ACC112 (cell line): ENCODE results near the gene GRK5.

Experiments used
- H2AFZ ChIP-seq: fragments of 200-600 bp; sonication (generic); one replicate; pipeline ENCODE4 v1.6.0; 2017; ENCODE audit warnings: antibody characterized with exemption, low read length; ENCODE audit not compliant: unreplicated experiment
- H3K27ac ChIP-seq: fragments of 200-600 bp; sonication (generic); 2 replicates; pipeline ENCODE4 v1.5.1; 2014; ENCODE audit warnings: low read depth, mild to moderate bottlenecking, antibody characterized with exemption, low read length, moderate library complexity
- H3K27me3 ChIP-seq: fragments of 200-600 bp; sonication (generic); 2 replicates; pipeline ENCODE4 v1.6.1; 2014; ENCODE audit warnings: mild to moderate bottlenecking, antibody characterized with exemption, low read length, moderate library complexity, mixed read lengths; ENCODE audit not compliant: insufficient read depth
- H3K36me3 ChIP-seq: fragments of 200-600 bp; sonication (generic); 2 replicates; pipeline ENCODE4 v1.6.1; 2016; ENCODE audit warnings: mild to moderate bottlenecking, antibody characterized with exemption, low read length, moderate library complexity, mixed read lengths; ENCODE audit not compliant: insufficient read depth
- H3K4me1 ChIP-seq: fragments of 200-600 bp; sonication (generic); one replicate; pipeline ENCODE4 v1.6.1; 2016; ENCODE audit warnings: low read length, mixed read lengths; ENCODE audit not compliant: insufficient read depth, unreplicated experiment, control insufficient read depth
- H3K4me3 ChIP-seq: fragments of 200-600 bp; sonication (generic); 2 replicates; pipeline ENCODE4 v1.5.1; 2014; ENCODE audit warnings: mild to moderate bottlenecking, low read depth, low read length
- H3K79me2 ChIP-seq: fragments of 200-600 bp; sonication (generic); one replicate; pipeline ENCODE4 v1.6.0; 2016; ENCODE audit warnings: low read length; ENCODE audit not compliant: control insufficient read depth, unreplicated experiment, insufficient read depth

GRK5 gene

GRCh38 chr10:119342335-119342734, 135.0 kb downstream of the GRK5 start:
- H3K4me3 ChIP-seq: no peak overlapping the region
- H2AFZ ChIP-seq: no peak overlapping the region
- no peaks in the 10 kb centered on the region for H3K27me3 ChIP-seq
- no peaks in the 10 kb centered on the region for H3K79me2 ChIP-seq
- H3K36me3 ChIP-seq: no peaks in the 10 kb centered on the region
- H3K4me1 ChIP-seq: peaks cover 17% of the 10 kb centered on the region
- H3K27ac ChIP-seq: no peak overlapping the region

GRCh38 chr10:119343011-119343601, 135.7 kb downstream of the GRK5 start:
- H2AFZ ChIP-seq: no peak overlapping the region
- H3K4me1 ChIP-seq: peaks cover 12% of the 10 kb centered on the region

GRCh38 chr10:119344381-119344780, 137.0 kb downstream of the GRK5 start:
- peaks cover 7% of the 10 kb centered on the region for H3K4me1 ChIP-seq
- no peaks in the 10 kb centered on the region for H3K27me3 ChIP-seq
- H2AFZ ChIP-seq: no peak overlapping the region
- no peaks in the 10 kb centered on the region for H3K36me3 ChIP-seq
- H3K4me3 ChIP-seq: no peak overlapping the region
- no peaks in the 10 kb centered on the region for H3K79me2 ChIP-seq
- H3K27ac ChIP-seq: no peak overlapping the region

More at GRCh38 chr10:119343011-119343601, 135.7 kb downstream of the GRK5 start:
- Histone ChIP-seq H3K4me3 (no peak overlapping the region), H3K79me2 (no peaks in the 10 kb centered on the region), H3K27me3 (no peaks in the 10 kb centered on the region), H3K27ac (no peak overlapping the region), H3K36me3 (no peaks in the 10 kb centered on the region)

- H3K4me3 ChIP-seq: no peak overlapping the region
- no peaks in the 10 kb centered on the region for H3K27me3 ChIP-seq
- H3K79me2 ChIP-seq: no peaks in the 10 kb centered on the region
- no peak overlapping the region for H3K27ac ChIP-seq
- no peak overlapping the region for H2AFZ ChIP-seq
- peaks cover 7% of the 10 kb centered on the region for H3K4me1 ChIP-seq
- no peaks in the 10 kb centered on the region for H3K36me3 ChIP-seq
These were observed 138.9 kb downstream of the GRK5 start for GRCh38 chr10:119346095-119346832.

DNA sequence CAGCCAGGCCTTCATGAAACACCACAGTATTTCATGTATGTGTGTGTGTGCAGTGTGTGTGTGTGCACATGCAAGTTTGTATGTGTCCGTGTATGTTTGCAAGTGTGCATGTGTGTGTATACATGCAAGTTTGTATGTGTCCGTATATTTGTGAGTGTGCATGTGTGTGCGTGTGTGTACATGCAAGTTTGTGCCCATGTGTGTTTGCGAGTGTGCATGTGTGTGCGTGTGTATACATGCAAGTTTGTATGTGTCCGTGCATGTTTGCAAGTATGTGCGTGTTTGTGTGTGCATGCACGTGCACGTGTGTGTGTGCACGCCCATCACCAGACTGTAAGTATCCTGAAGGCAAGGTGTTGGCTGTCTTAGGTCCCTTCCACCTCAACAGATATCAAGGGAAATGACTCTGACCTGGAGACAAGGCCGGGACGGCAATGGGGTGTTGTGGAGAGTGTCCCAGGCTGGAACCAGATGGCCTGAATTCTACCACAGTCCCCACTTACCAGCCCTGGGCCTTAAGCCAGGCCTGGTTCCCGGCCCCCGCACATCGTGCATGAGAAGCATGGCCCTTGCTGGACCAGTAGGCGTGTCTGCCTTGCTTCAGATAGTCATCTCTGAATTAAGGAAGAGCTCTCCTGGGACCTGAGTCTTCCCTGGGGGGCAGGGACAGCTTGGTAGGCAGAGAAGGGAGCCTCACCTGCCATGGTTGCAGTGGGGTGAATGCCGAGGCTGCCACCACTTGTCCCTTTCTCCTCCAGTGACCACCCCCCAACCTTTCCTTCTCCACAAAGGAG, 140.0 kb downstream of the GRK5 start:
- Histone ChIP-seq H3K4me1 (no peaks in the 10 kb centered on the region), H3K36me3 (no peaks in the 10 kb centered on the region), H3K27ac (no peak overlapping the region), H3K27me3 (no peaks in the 10 kb centered on the region), H3K79me2 (no peaks in the 10 kb centered on the region), H3K4me3 (no peak overlapping the region), H2AFZ (no peak overlapping the region)

- H3K4me1 ChIP-seq: no peaks in the 10 kb centered on the region
- no peaks in the 10 kb centered on the region for H3K36me3 ChIP-seq
- no peaks in the 10 kb centered on the region for H3K79me2 ChIP-seq
These were observed 140.7 kb downstream of the GRK5 start for GRCh38 chr10:119348106-119348505.

GRCh38 chr10:119348516-119349240, 141.3 kb downstream of the GRK5 start:
- Histone ChIP-seq H3K79me2 (no peaks in the 10 kb centered on the region), H3K27me3 (no peaks in the 10 kb centered on the region), H3K4me3 (no peak overlapping the region), H3K36me3 (no peaks in the 10 kb centered on the region), H3K27ac (no peak overlapping the region), H3K4me1 (no peaks in the 10 kb centered on the region), H2AFZ (no peak overlapping the region)

More at GRCh38 chr10:119348106-119348505, 140.7 kb downstream of the GRK5 start:
- no peaks in the 10 kb centered on the region for H3K27me3 ChIP-seq
- H3K27ac ChIP-seq: no peak overlapping the region
- no peak overlapping the region for H2AFZ ChIP-seq
- no peak overlapping the region for H3K4me3 ChIP-seq

GRCh38 chr10:119349341-119349740, 142.0 kb downstream of the GRK5 start:
- Histone ChIP-seq H3K27me3 (no peaks in the 10 kb centered on the region), H3K4me1 (no peaks in the 10 kb centered on the region), H3K79me2 (no peaks in the 10 kb centered on the region), H3K4me3 (no peak overlapping the region), H3K27ac (no peak overlapping the region), H3K36me3 (no peaks in the 10 kb centered on the region), H2AFZ (no peak overlapping the region)

DNA sequence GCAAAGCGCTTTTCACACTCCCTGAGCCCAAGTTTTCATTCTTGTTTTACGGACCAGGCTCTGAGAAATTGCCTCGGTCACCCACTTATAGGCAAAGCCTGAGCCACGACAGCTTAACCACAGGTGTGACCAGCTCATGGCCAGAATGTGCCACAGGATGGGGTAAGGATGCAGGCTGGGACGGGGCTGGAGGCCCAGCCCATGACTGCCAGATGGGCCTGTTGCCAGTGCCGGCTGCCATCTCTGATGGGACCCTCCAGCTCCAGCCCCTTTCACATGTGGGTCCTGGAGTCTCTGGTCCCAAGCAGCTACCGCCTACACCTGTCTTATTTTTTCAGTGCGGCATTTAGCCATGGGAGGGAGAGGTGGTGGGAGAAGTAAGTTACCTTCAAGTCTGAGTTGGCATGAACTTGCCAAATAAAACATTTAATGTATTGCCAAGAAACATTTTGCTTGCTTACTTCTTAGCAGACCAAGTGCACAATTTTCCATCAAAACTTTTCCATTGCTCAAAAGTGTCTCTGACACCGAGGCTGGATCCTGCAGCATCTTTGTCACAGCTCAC, 142.6 kb downstream of the GRK5 start:
- no peaks in the 10 kb centered on the region for H3K27me3 ChIP-seq
- no peak overlapping the region for H3K4me3 ChIP-seq
- no peak overlapping the region for H2AFZ ChIP-seq
- H3K27ac ChIP-seq: no peak overlapping the region
- H3K4me1 ChIP-seq: no peaks in the 10 kb centered on the region
- no peaks in the 10 kb centered on the region for H3K79me2 ChIP-seq
- H3K36me3 ChIP-seq: no peaks in the 10 kb centered on the region

GRCh38 chr10:119350502-119351097, 143.2 kb downstream of the GRK5 start:
- Histone ChIP-seq H3K27ac (no peak overlapping the region), H3K79me2 (no peaks in the 10 kb centered on the region), H3K4me1 (no peaks in the 10 kb centered on the region), H3K4me3 (no peak overlapping the region), H3K27me3 (no peaks in the 10 kb centered on the region), H2AFZ (no peak overlapping the region), H3K36me3 (no peaks in the 10 kb centered on the region)
